HFF-Myc (cell line): ENCODE results near the gene DPRX.

Experiments used
- DNase-seq: peaks from one replicate; pipeline ENCODE4 v3.0.0-alpha.2; 2011; ENCODE audit warnings: low read depth; ENCODE audit errors: extremely low read depth
- H3K4me3 ChIP-seq: replicated peaks from 2 replicates; pipeline ENCODE4 v1.5.1; 2011; ENCODE audit warnings: low read depth, mild to moderate bottlenecking, control low read depth, low read length
- CTCF ChIP-seq: IDR thresholded peaks from 2 replicates; pipeline ENCODE4 v1.5.1; 2012; ENCODE audit warnings: mild to moderate bottlenecking, low read depth, low read length, control low read depth; ENCODE audit errors: missing control alignments

The DPRX gene

GRCh38 chr19:53624771-53625545 is 6.8 kb upstream of the DPRX start:
- no peak for TF ChIP-seq CTCF
- no peak overlapping the region for H3K4me3 ChIP-seq
- DNase-seq, result no peak

GRCh38 chr19:53626486-53626885 is 5.3 kb upstream of the DPRX start:
- DNase-seq, result no peak
- TF ChIP-seq CTCF, result no peak
- no peak overlapping the region for H3K4me3 ChIP-seq

- TF ChIP-seq CTCF, result no peak
- no peak overlapping the region for H3K4me3 ChIP-seq
- DNase-seq, result no peak
These were observed 4.8 kb upstream of the DPRX start for GRCh38 chr19:53626976-53627375.

- no peak overlapping the region for H3K4me3 ChIP-seq
- DNase-seq, result no peak
- no peak for TF ChIP-seq CTCF
These were observed 3.0 kb downstream of the DPRX start for GRCh38 chr19:53634768-53635167.

GRCh38 chr19:53639471-53639870 is 7.7 kb downstream of the DPRX start:
- no peak for TF ChIP-seq CTCF
- no peak overlapping the region for H3K4me3 ChIP-seq
- DNase-seq, result no peak

- no peak for TF ChIP-seq CTCF
- no peak for DNase-seq
- no peak overlapping the region for H3K4me3 ChIP-seq
These were observed 10.7 kb downstream of the DPRX start for GRCh38 chr19:53642381-53643099.
